Measurements from ENCODE around the gene NRTN. TPM values are rescaled to one million over a fixed set of nuclear protein-coding genes. Genes with fewer than 3 reads are reported as not detected.

The NRTN gene
- total and polyA plus RNA-seq, 2 donors (not counting 1 experiment from before 2014, with no cell fraction given): 0.27 TPM; not detected in 1

DNA sequence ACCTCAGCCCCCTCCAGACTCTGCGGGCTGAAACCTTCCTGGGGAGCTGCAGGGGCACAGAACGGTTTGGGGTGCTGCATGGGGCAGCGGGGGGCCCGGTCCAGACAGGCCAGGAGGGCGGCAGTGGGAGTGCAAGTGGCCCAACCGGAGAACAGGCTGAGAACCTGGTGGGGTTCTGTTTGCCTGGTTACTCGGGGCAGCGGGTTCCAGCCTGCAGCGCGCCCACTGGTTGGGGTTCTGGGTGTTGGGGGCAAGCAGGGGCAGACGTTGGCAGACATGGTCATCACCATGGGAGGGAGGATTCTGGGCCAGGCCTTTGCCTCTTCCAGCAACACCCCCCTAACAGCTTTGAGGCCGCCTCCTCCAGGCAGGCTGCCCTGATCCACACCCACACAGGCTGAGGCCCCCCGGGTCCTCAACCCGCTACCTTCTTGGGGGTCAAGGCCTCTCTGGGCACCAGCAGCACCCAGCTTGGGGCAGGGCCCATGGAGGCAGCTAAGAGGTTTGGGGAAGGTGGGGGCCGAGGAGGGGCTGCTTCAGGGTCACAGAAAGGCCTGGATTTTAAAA lies 20.2 kb upstream of the NRTN start, which contains the start of gene PRR22:
Gene PRR22 (minus strand): TSS at position 166 of the 567 bp plus-strand sequence. CDS start 86 bp downstream, at position 80.
- peaks cover 20% of the 10 kb centered on the region for H4K20me1 ChIP-seq (ENCODE audit: control insufficient read depth, insufficient read depth, low read length, poor library complexity, severe bottlenecking)
- no peak within 1 kb of the TSS for H3K9ac ChIP-seq (ENCODE audit: low read length)
- H3K79me2 ChIP-seq (ENCODE audit: control insufficient read depth, insufficient read depth, low read length): peaks cover 7% of the 10 kb centered on the region
- no peak within 1 kb of the TSS for H3K27ac ChIP-seq (ENCODE audit: low read length in 2 of 2)
- no peak within 1 kb of the TSS for H3K27ac Mint-ChIP-seq
- no peaks in the 10 kb centered on the region for H3K27me3 Mint-ChIP-seq
- ChIA-PET POLR2A (no interaction called here), CTCF (no interaction called here)
- TF ChIP-seq EZH2 (IDR thresholded peaks at IDR 0.05; ENCODE audit: borderline replicate concordance, insufficient read depth, low read depth, low read length, poor library complexity, severe bottlenecking): no peak
- no peak within 1 kb of the TSS for H2AFZ ChIP-seq (ENCODE audit: insufficient read depth, low read depth, low read length, poor library complexity, severe bottlenecking)
- no peaks in the 10 kb centered on the region for H3K9me3 Mint-ChIP-seq (ENCODE audit: insufficient read depth)
- no peaks in the 10 kb centered on the region for H3K4me1 Mint-ChIP-seq
- H3K4me3 ChIP-seq (ENCODE audit: control extremely low read depth in 1 of 5, extremely low read depth in 1 of 5, insufficient read depth in 1 of 5, low read depth in 2 of 5, low read length in 4 of 5): no peak within 1 kb of the TSS
- ATAC-seq (ENCODE audit: low read depth): no peak
- H3K4me1 ChIP-seq (ENCODE audit: control insufficient read depth in 2 of 2, insufficient read depth in 2 of 2, low read length in 2 of 2): no peaks in the 10 kb centered on the region
- peaks cover 0 to under 1% (median 0%) of the 10 kb centered on the region in 3 donors for H3K9me3 ChIP-seq (ENCODE audit: control extremely low read depth in 1 of 3, control insufficient read depth in 2 of 3, insufficient read depth in 1 of 3, low read length in 2 of 3)
- no peak within 1 kb of the TSS for H3K4me2 ChIP-seq (replicated peaks; ENCODE audit: low read depth, low read length, poor library complexity, severe bottlenecking)
- WGBS (ENCODE audit: insufficient coverage): 95% methylated on average over 12 of the region's 15 CpGs
- peak; percentile 32 for DNase-seq
- H3K27me3 ChIP-seq (replicated peaks in 1 of 4; ENCODE audit: control extremely low read depth in 1 of 4, control insufficient read depth in 3 of 4, insufficient read depth in 4 of 4, low read length in 3 of 4): no peaks in the 10 kb centered on the region
- H3K4me3 Mint-ChIP-seq: no peak within 1 kb of the TSS
- intact Hi-C loops (cut with micrococcal nuclease): no loop called here
- peaks cover 0 to 47% of the 10 kb centered on the region in 2 experiments for H3K36me3 ChIP-seq (replicated peaks in 1 of 2; ENCODE audit: control extremely low read depth in 1 of 2, control insufficient read depth in 1 of 2, extremely low read depth in 1 of 2, insufficient read depth in 2 of 2, low read length in 1 of 2)

DNA sequence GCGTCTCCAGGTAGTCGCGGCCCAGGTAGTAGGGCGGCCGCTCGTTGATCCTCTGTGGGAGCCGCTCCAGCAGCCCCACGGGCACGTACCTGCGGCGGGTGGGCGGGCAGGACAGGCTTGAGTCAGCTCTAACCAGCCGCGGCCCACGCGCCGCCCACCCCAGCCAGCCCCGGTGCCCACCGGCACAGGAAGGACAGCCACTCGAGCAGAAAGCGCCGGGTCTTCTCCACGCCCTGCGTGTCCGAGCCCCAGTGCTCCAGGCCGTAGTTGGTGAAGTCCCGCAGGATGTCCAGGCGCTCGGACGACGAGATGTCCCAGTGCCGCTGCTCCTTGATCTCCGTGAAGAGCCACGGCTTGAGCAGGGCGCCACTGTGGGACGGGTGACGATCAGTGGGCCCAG lies 19.4 kb upstream of the NRTN start:
- H3K4me3 ChIP-seq (ENCODE audit: control extremely low read depth in 1 of 5, extremely low read depth in 1 of 5, insufficient read depth in 1 of 5, low read depth in 2 of 5, low read length in 4 of 5): no peak overlapping the region
- no peak overlapping the region for H3K4me2 ChIP-seq (replicated peaks; ENCODE audit: low read depth, low read length, poor library complexity, severe bottlenecking)
- ChIA-PET CTCF (no interaction called here), POLR2A (no interaction called here)
- Mint-ChIP-seq H3K4me3 (no peak overlapping the region), H3K27ac (no peak overlapping the region), H3K27me3 (no peaks in the 10 kb centered on the region), H3K9me3 (ENCODE audit: insufficient read depth) (no peaks in the 10 kb centered on the region), H3K4me1 (peaks cover 5% of the 10 kb centered on the region)
- no peak overlapping the region for H2AFZ ChIP-seq (ENCODE audit: insufficient read depth, low read depth, low read length, poor library complexity, severe bottlenecking)
- intact Hi-C loops (cut with micrococcal nuclease): no loop called here
- H3K36me3 ChIP-seq (replicated peaks in 1 of 2; ENCODE audit: control extremely low read depth in 1 of 2, control insufficient read depth in 1 of 2, extremely low read depth in 1 of 2, insufficient read depth in 2 of 2, low read length in 1 of 2): peaks cover 0 to 53% of the 10 kb centered on the region in 2 experiments
- H3K79me2 ChIP-seq (ENCODE audit: control insufficient read depth, insufficient read depth, low read length): peaks cover 7% of the 10 kb centered on the region
- H3K9me3 ChIP-seq (ENCODE audit: control extremely low read depth in 1 of 3, control insufficient read depth in 2 of 3, insufficient read depth in 1 of 3, low read length in 2 of 3): peaks cover 0 to 8% (median 0%) of the 10 kb centered on the region in 3 donors
- DNase-seq (no peak), ATAC-seq (ENCODE audit: low read depth) (no peak)
- WGBS (ENCODE audit: insufficient coverage): 95% methylated on average over 34 of the region's 37 CpGs
- no peak for TF ChIP-seq EZH2 (IDR thresholded peaks at IDR 0.05; ENCODE audit: borderline replicate concordance, insufficient read depth, low read depth, low read length, poor library complexity, severe bottlenecking)
- TF ChIP-seq CTCF (IDR thresholded peaks at IDR 0.05): no peak
- peaks cover 5 to 7% of the 10 kb centered on the region in 2 donors for H3K4me1 ChIP-seq (ENCODE audit: control insufficient read depth in 2 of 2, insufficient read depth in 2 of 2, low read length in 2 of 2)
- H3K9ac ChIP-seq (ENCODE audit: low read length): no peak overlapping the region
- H4K20me1 ChIP-seq (ENCODE audit: control insufficient read depth, insufficient read depth, low read length, poor library complexity, severe bottlenecking): peaks cover 28% of the 10 kb centered on the region
- H3K27ac ChIP-seq (ENCODE audit: low read length in 2 of 2): no peak overlapping the region
- H3K27me3 ChIP-seq (replicated peaks in 1 of 4; ENCODE audit: control extremely low read depth in 1 of 4, control insufficient read depth in 3 of 4, insufficient read depth in 4 of 4, low read length in 3 of 4): no peaks in the 10 kb centered on the region

Data from B cell (primary cell).